HFF-Myc (cell line): ENCODE results near the gene RMDN2.

ENCODE experiments used
- DNase-seq: peaks from one replicate; pipeline ENCODE4 v3.0.0-alpha.2; 2011; ENCODE audit warnings: low read depth; ENCODE audit errors: extremely low read depth
- H3K4me3 ChIP-seq: replicated peaks from 2 replicates; pipeline ENCODE4 v1.5.1; 2011; ENCODE audit warnings: low read depth, mild to moderate bottlenecking, control low read depth, low read length
- CTCF ChIP-seq: IDR thresholded peaks from 2 replicates; pipeline ENCODE4 v1.5.1; 2012; ENCODE audit warnings: mild to moderate bottlenecking, low read depth, low read length, control low read depth; ENCODE audit errors: missing control alignments

RMDN2 gene

GRCh38 chr2:37881397-37881796 is 43.7 kb upstream of the RMDN2 start:
- no peak for DNase-seq
- TF ChIP-seq CTCF, result no peak
- no peak overlapping the region for H3K4me3 ChIP-seq

GRCh38 chr2:37882036-37882435 is 43.1 kb upstream of the RMDN2 start:
- H3K4me3 ChIP-seq, result no peak overlapping the region
- TF ChIP-seq CTCF, result no peak
- no peak for DNase-seq

GRCh38 chr2:37883518-37883917 is 41.6 kb upstream of the RMDN2 start:
- H3K4me3 ChIP-seq, result no peak overlapping the region
- no peak for TF ChIP-seq CTCF
- no peak for DNase-seq

GRCh38 chr2:37885329-37885993 is 39.6 kb upstream of the RMDN2 start:
- no peak overlapping the region for H3K4me3 ChIP-seq
- DNase-seq, result no peak
- no peak for TF ChIP-seq CTCF

- no peak for DNase-seq
- no peak overlapping the region for H3K4me3 ChIP-seq
- no peak for TF ChIP-seq CTCF
Observed at GRCh38 chr2:37886745-37887144, 38.3 kb upstream of the RMDN2 start.

- no peak for TF ChIP-seq CTCF
- DNase-seq, result no peak
- no peak overlapping the region for H3K4me3 ChIP-seq
Observed at GRCh38 chr2:37887286-37887685, 37.8 kb upstream of the RMDN2 start.
